SHP77 (cell line): ENCODE results near the gene CLEC9A.

ENCODE experiments used
- DNase-seq, 2 experiments: peaks; one replicate each; lab custom pipeline; 2025; lab: John Stamatoyannopoulos, UW

The CLEC9A gene

GRCh38 chr12:10067264-10067663 lies 36.8 kb downstream of the CLEC9A start:
- no peak for DNase-seq

GRCh38 chr12:10067942-10068341 lies 37.5 kb downstream of the CLEC9A start:
- no peak for DNase-seq

- DNase-seq = no peak
These were observed 38.2 kb downstream of the CLEC9A start for GRCh38 chr12:10068644-10069043.

GRCh38 chr12:10069099-10069498 lies 38.6 kb downstream of the CLEC9A start:
- DNase-seq = no peak

GRCh38 chr12:10069976-10070375 lies 39.5 kb downstream of the CLEC9A start:
- DNase-seq = no peak

- no peak for DNase-seq
These were observed 39.9 kb downstream of the CLEC9A start for GRCh38 chr12:10070380-10070779.

GRCh38 chr12:10072131-10072530 lies 41.6 kb downstream of the CLEC9A start:
- DNase-seq = no peak

GRCh38 chr12:10073261-10073660 lies 42.8 kb downstream of the CLEC9A start:
- DNase-seq = no peak

GRCh38 chr12:10075451-10075850 lies 45.0 kb downstream of the CLEC9A start:
- no peak for DNase-seq

GRCh38 chr12:10082117-10082874 lies 51.8 kb downstream of the CLEC9A start:
- no peak for DNase-seq

GRCh38 chr12:10084733-10085132 lies 54.3 kb downstream of the CLEC9A start:
- DNase-seq = no peak

GRCh38 chr12:10086387-10086786 lies 55.9 kb downstream of the CLEC9A start:
- no peak for DNase-seq

- no peak for DNase-seq
These were observed 57.5 kb downstream of the CLEC9A start for GRCh38 chr12:10088031-10088430.

- DNase-seq = no peak
These were observed 58.7 kb downstream of the CLEC9A start for GRCh38 chr12:10088955-10089900.

GRCh38 chr12:10094646-10095395 lies 64.3 kb downstream of the CLEC9A start:
- DNase-seq = no peak

GRCh38 chr12:10095971-10096370 lies 65.5 kb downstream of the CLEC9A start:
- no peak for DNase-seq

- DNase-seq = no peak
These were observed 67.0 kb downstream of the CLEC9A start for GRCh38 chr12:10097521-10097920.

GRCh38 chr12:10098791-10099190 lies 68.3 kb downstream of the CLEC9A start, which contains the start of gene CLEC1A:
TSS of gene CLEC1A (minus strand) at chr12:10098985. CDS start at chr12:10098922, 63 bp downstream.
- DNase-seq = no peak

GRCh38 chr12:10101042-10101579 lies 70.6 kb downstream of the CLEC9A start:
- DNase-seq = no peak

- DNase-seq = no peak
These were observed 71.3 kb downstream of the CLEC9A start for GRCh38 chr12:10101648-10102220.

GRCh38 chr12:10102322-10102721 lies 71.8 kb downstream of the CLEC9A start:
- DNase-seq = no peak
